Aorta (tissue), 5 donors: ENCODE results near the gene TTLL3. TPM values are rescaled to one million over a fixed set of nuclear protein-coding genes. Genes with fewer than 3 reads are reported as not detected.

Source experiments
- ATAC-seq: fragments of 200-7000 bp; cut with Tn5 transposase; one replicate; pipeline ENCODE4 v1.9.1; 2022; ENCODE audit warnings: moderate library complexity; ENCODE audit not compliant: low FRiP score
- DNase-seq, 2 donors: peaks; one replicate each; pipeline ENCODE4 v3.0.0-alpha.2; 2020
- H3K27ac ChIP-seq, 2 donors: one replicate each; pipeline ENCODE4 v1.5.1; 2013; ENCODE audit warnings: low read length in 2 of 2, mild to moderate bottlenecking in 2 of 2, moderate library complexity in 2 of 2, control low read depth in 1 of 2, inconsistent platforms in 1 of 2, low read depth in 1 of 2
- H3K27me3 ChIP-seq, 2 donors: one replicate each; pipeline ENCODE4 v1.6.1; 2013; ENCODE audit warnings: control low read depth in 1 of 2, low read length in 1 of 2, mild to moderate bottlenecking in 1 of 2, moderate library complexity in 1 of 2; ENCODE audit not compliant: insufficient read depth in 2 of 2, control insufficient read depth in 1 of 2
- H3K36me3 ChIP-seq, 2 donors: one replicate each; pipeline ENCODE4 v1.6.1; 2013; ENCODE audit warnings: control low read depth in 1 of 2, low read length in 1 of 2, mild to moderate bottlenecking in 1 of 2; ENCODE audit not compliant: insufficient read depth in 2 of 2, control insufficient read depth in 1 of 2
- H3K4me1 ChIP-seq, 2 donors: one replicate each; pipeline ENCODE4 v1.6.1; 2013; ENCODE audit warnings: low read length in 2 of 2, control low read depth in 1 of 2, mild to moderate bottlenecking in 1 of 2, moderate library complexity in 1 of 2; ENCODE audit not compliant: insufficient read depth in 2 of 2, control insufficient read depth in 1 of 2
- H3K4me3 ChIP-seq, 2 donors: one replicate each; pipeline ENCODE4 v1.5.1; 2013; ENCODE audit warnings: low read length in 2 of 2, control low read depth in 1 of 2, mild to moderate bottlenecking in 1 of 2
- H3K9me3 ChIP-seq: one replicate; pipeline ENCODE4 v1.6.1; 2013; ENCODE audit warnings: mild to moderate bottlenecking, low read length; ENCODE audit not compliant: control insufficient read depth
- WGBS, 2 donors: extraction: QIAGEN DNeasy Blood & Tissue Kit; methylation state at CpG; one replicate each; pipeline ENCODE4 v1.1.7; 2013; 5-methylcytosine and 5-hydroxymethylcytosine counted together
- intact Hi-C, 2 donors: fragments of 100-400 bp; cut with DNase I; formaldehyde crosslinking; loops; one replicate each; pipeline versions ENCODE4 v1.14.2 to v1.15.0; 2022
- polyA plus RNA-seq, 2 donors: library from polyadenylated mRNA; stranded (reverse); fragments of 200-250 nt; gene quantifications; one replicate each; pipeline ENCODE4 v1.2.3, GENCODE V29; 2013
- total RNA-seq, 2 donors: library from RNA; stranded (reverse); fragmentation: NEBNext Ultra II Directional; extraction: Animal tissue kit (Norgen Biotek cat#: 25700); gene quantifications; one replicate each; pipeline ENCODE4 v1.2.1, GENCODE V29; 2021
- donor health status: healthy with polysubstance abuse.
- donor health status: Bipolar disorder and iron deficiency.
- donor health status: DM: no; HTN: no; CAD: no.
- donor health status: DM: no; HTN: no; CAD: no.
- donor health status: DM: yes; HTN: yes; CAD: no.

The TTLL3 gene
- total and polyA plus RNA-seq, 4 donors: 12.3 to 120 (median 74.3) TPM

GRCh38 chr3:9779721-9780457 lies 30.2 kb upstream of the TTLL3 start:
- peak; percentile 61 to 64 for DNase-seq
- intact Hi-C loops: no loop called here
- H3K4me3 ChIP-seq: no peak overlapping the region
- H3K9me3 ChIP-seq: no peaks in the 10 kb centered on the region
- peak; percentile 33 for ATAC-seq
- H3K36me3 ChIP-seq: peaks cover 0 to 3% of the 10 kb centered on the region in 2 donors
- WGBS, 2 donors: 76 to 81% methylated on average over 8 of the region's 8 CpGs
- H3K27me3 ChIP-seq: no peaks in the 10 kb centered on the region
- H3K4me1 ChIP-seq: no peaks in the 10 kb centered on the region
- H3K27ac ChIP-seq: no peak overlapping the region

- no peak for ATAC-seq
- WGBS, 2 donors: 80 to 82% methylated on average over 10 of the region's 10 CpGs
Measured at GRCh38 chr3:9780458-9780812, 29.6 kb upstream of the TTLL3 start.

GRCh38 chr3:9780910-9781309 lies 29.2 kb upstream of the TTLL3 start:
- no peaks in the 10 kb centered on the region for H3K27me3 ChIP-seq
- H3K27ac ChIP-seq: no peak overlapping the region
- intact Hi-C loops: no loop called here
- 75 to 80% methylated on average over 4 of the region's 4 CpGs for WGBS, 2 donors
- peaks cover 0 to 6% of the 10 kb centered on the region in 2 donors for H3K36me3 ChIP-seq
- ATAC-seq: no peak
- no peaks in the 10 kb centered on the region for H3K9me3 ChIP-seq
- H3K4me1 ChIP-seq: no peaks in the 10 kb centered on the region
- H3K4me3 ChIP-seq: no peak overlapping the region
- peak in 1 of 2 donors; percentile 19 for DNase-seq

More at GRCh38 chr3:9780458-9780812, 29.6 kb upstream of the TTLL3 start:
- Histone ChIP-seq H3K4me1 (no peaks in the 10 kb centered on the region), H3K36me3 (peaks cover 0 to 3% of the 10 kb centered on the region in 2 donors), H3K9me3 (no peaks in the 10 kb centered on the region), H3K4me3 (no peak overlapping the region), H3K27ac (no peak overlapping the region), H3K27me3 (no peaks in the 10 kb centered on the region)
- peak; percentile 59 to 61 for DNase-seq
- intact Hi-C loops: no loop called here

- intact Hi-C loops: no loop called here
- no peak overlapping the region for H3K27ac ChIP-seq
- ATAC-seq (no peak), DNase-seq (peak in 1 of 2 donors; percentile 57)
- no peaks in the 10 kb centered on the region for H3K27me3 ChIP-seq
- H3K9me3 ChIP-seq: no peaks in the 10 kb centered on the region
- H3K4me1 ChIP-seq: no peaks in the 10 kb centered on the region
- 0 to 24% methylated on average over 1 of the region's 1 CpG for WGBS, 2 donors
- H3K36me3 ChIP-seq: peaks cover 0 to 6% of the 10 kb centered on the region in 2 donors
- no peak overlapping the region for H3K4me3 ChIP-seq
Measured at GRCh38 chr3:9781551-9781950, 28.5 kb upstream of the TTLL3 start.

- WGBS, 2 donors: 74 to 79% methylated on average over 3 of the region's 3 CpGs
- intact Hi-C loops: no loop called here
- no peak for ATAC-seq
- no peak for DNase-seq
- peaks cover 0 to 6% of the 10 kb centered on the region in 2 donors for H3K36me3 ChIP-seq
- H3K27ac ChIP-seq: no peak overlapping the region
- no peaks in the 10 kb centered on the region for H3K9me3 ChIP-seq
- no peak overlapping the region for H3K4me3 ChIP-seq
- H3K4me1 ChIP-seq: no peaks in the 10 kb centered on the region
- H3K27me3 ChIP-seq: no peaks in the 10 kb centered on the region
Measured at GRCh38 chr3:9781978-9782603, 28.0 kb upstream of the TTLL3 start.

DNA sequence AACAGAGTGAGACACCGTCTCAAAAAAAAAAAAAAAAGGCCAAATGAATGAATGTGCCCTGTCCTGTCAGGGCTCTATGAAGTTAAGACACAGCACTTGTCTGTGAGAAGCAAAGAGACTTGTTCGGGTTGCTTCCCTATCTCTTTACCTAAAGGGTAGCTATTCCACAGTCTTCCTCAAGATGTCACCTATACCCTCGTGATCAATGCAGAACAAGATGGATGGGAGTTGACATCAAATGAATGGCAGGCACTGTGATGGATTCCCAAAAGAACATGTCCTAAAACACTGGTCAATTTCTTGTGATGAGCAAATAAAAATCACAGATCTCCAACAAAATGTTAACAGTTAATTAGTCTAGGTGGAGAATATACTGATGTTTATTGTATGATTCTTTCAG lies 27.3 kb upstream of the TTLL3 start:
- Histone ChIP-seq H3K4me1 (no peaks in the 10 kb centered on the region), H3K9me3 (no peaks in the 10 kb centered on the region), H3K4me3 (no peak overlapping the region), H3K27ac (no peak overlapping the region), H3K27me3 (no peaks in the 10 kb centered on the region), H3K36me3 (peaks cover 0 to 6% of the 10 kb centered on the region in 2 donors)
- 28 to 39% methylated on average over 3 of the region's 3 CpGs for WGBS, 2 donors
- DNase-seq: no peak
- no peak for ATAC-seq
- intact Hi-C loops: no loop called here

DNA sequence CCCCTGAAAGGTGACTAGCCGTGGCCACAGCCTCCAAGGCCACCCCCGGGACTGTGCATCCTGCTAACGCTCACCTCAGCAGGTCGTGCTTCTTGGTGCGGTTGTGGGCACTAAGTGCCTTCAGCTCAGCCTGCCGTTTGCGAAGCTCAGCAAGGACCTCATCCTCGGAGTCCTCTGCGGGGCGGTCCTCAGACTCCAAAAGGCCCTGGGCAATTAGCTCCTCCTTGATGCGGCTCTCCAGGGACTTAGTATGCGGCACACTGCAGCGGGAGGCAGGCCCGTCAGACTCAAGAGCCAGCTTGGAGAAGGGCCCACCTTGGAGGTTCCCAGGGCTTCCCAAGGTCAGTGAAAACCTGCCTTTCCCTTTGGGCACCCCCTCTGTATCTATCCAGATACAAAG lies 26.1 kb upstream of the TTLL3 start:
- no peaks in the 10 kb centered on the region for H3K27me3 ChIP-seq
- H3K9me3 ChIP-seq: no peaks in the 10 kb centered on the region
- no peak for ATAC-seq
- H3K27ac ChIP-seq: no peak overlapping the region
- intact Hi-C loops: no loop called here
- no peak overlapping the region for H3K4me3 ChIP-seq
- 91% methylated on average over 14 of the region's 14 CpGs for WGBS, 2 donors
- peaks cover 0 to 6% of the 10 kb centered on the region in 2 donors for H3K36me3 ChIP-seq
- no peaks in the 10 kb centered on the region for H3K4me1 ChIP-seq
- DNase-seq: peak in 1 of 2 donors; percentile 57

- peaks cover 0 to 10% of the 10 kb centered on the region in 2 donors for H3K36me3 ChIP-seq
- ATAC-seq (no peak), DNase-seq (peak in 1 of 2 donors; percentile 67)
- intact Hi-C loops: no loop called here
- no peak overlapping the region for H3K27ac ChIP-seq
- no peaks in the 10 kb centered on the region for H3K4me1 ChIP-seq
- WGBS, 2 donors: 84 to 91% methylated on average over 4 of the region's 4 CpGs
- H3K9me3 ChIP-seq: no peaks in the 10 kb centered on the region
- H3K4me3 ChIP-seq: no peak overlapping the region
- H3K27me3 ChIP-seq: no peaks in the 10 kb centered on the region
Measured at GRCh38 chr3:9784965-9785364, 25.1 kb upstream of the TTLL3 start.

- peak; percentile 37 for ATAC-seq
- no peaks in the 10 kb centered on the region for H3K4me1 ChIP-seq
- intact Hi-C loops: no loop called here
Measured at GRCh38 chr3:9785602-9786001, 24.5 kb upstream of the TTLL3 start.

More at GRCh38 chr3:9785602-9786001, 24.5 kb upstream of the TTLL3 start:
- DNase-seq: peak in 1 of 2 donors; percentile 27
- H3K9me3 ChIP-seq: no peaks in the 10 kb centered on the region
- H3K36me3 ChIP-seq: peaks cover 0 to 6% of the 10 kb centered on the region in 2 donors
- H3K4me3 ChIP-seq: no peak overlapping the region
- WGBS, 2 donors: 48 to 51% methylated on average over 7 of the region's 7 CpGs
- H3K27ac ChIP-seq: no peak overlapping the region
- H3K27me3 ChIP-seq: no peaks in the 10 kb centered on the region
